HG03460 (cell line): ENCODE results near the gene EIF1B.
A peak's percentile ranks its signal among the peaks of the same experiment; 100 is the strongest.
"Not testable (repeated sequence)": the region's sequence is repeated elsewhere in the genome, so short reads cannot be mapped to it uniquely, and the experiment has no call there.

Source experiments
- ATAC-seq: cut with Tn5 transposase; IDR thresholded peaks from one replicate; pipeline ENCODE4 v1.9.1; 2021; ENCODE audit not compliant: unreplicated experiment

EIF1B gene

DNA sequence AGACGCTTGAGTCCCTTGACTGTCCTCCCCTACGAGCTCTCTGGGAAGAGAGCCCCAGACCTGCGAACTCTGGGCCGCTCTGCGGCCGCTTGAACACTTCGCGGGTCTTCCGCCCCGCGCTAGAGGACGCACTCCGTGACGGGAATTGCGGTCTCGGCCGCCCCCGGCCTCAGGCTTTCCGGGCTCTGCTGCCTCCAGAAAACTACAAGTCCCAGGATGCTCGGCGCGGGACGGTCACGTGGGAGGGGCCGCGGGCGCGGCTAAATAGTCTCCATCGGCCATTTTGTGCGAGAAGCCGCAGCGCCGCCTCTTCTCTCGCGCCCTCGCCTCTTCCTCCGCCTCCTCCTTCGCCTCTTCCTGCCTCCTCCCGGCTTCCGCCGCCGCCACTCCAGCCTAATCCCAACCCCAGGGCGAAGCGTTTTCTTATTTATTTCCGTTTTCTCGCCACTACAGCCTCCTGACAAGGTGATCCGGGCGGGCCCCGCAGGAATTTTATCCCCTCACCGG is at the start of gene EIF1B:
TSS of gene EIF1B (plus strand) at position 290 of the 507 bp plus-strand sequence. CDS start 235 bp downstream, outside the sequence.
- peak; percentile 92 for ATAC-seq

DNA sequence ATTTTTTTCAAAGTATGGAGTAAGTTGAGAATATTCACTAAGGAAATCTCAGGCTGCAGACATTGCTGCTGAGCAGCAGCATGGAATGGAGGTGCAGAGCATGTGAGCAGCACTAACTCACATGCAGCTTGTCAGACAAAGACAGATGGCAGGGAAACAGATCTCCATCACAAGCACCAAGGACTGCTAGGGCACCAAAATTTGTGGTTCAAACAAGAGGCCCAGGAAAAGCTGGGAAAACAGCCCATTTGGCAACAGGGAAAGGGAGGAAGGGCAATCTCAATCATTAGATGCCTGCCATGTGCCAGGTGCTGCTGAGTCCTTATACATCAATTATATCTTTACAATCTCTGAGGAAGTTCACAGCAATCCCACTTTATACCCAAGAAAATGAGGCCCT is 47.2 kb upstream of the EIF1B start:
- ATAC-seq, result no peak

GRCh38 chr3:40264451-40264850 is 45.1 kb upstream of the EIF1B start:
- no peak for ATAC-seq

DNA sequence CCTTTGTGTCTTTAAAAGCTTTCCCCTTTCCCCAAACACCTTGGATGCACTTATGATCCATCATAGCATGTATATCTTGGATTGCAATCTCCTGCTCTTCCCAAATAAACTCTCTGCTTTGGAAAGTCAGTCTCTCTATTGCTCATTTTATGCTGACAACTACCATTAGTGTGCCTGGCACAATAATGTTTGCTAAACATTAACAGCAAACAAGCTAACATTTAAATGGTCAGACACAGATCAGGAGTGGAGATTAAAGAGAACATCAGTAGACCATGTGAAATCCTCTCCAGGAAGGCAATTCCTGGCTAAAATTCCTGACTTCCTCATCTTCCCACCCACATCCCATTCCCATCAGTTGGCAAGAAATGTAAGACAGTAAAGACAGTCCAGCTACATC is 44.3 kb upstream of the EIF1B start:
- ATAC-seq, result no peak

DNA sequence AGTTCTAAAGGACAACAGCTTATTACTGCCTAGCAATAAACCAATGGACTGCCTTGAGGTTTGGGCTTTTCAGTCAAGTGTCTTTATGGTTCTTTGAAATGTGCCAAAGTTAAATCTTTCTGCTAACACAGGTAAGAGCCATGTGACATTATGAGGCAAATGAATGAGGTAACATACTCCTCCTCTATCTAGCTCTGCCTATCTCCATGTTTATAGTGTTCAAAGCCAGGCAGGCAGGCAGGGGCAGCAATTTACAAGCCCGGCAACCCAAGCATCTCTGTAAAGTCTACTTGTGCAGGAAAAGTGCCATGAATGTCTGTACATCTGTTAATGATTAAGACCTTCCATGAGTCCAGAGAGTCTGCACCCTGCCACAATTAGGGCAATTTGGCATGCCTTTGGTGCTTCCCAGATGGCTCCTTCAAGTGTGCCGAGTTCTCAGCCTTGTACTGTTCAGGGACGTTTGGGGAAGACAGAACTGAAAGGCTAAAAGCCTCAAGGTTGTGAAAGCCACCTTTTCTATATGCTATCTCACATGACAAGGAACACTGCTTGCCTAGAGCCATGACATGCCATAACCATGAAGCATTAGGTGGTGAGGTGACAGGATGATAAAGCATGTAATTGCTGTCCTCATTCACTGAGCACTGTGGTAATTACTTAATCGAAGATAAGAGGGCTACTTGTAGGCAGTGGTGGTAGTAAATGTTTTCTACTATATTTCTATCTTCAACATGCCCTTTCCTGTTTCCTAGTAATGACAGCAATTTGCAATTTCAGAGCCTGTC is 41.4 kb upstream of the EIF1B start:
- ATAC-seq, result no peak

- no peak for ATAC-seq
These were observed 40.5 kb upstream of the EIF1B start for GRCh38 chr3:40268802-40269524.

DNA sequence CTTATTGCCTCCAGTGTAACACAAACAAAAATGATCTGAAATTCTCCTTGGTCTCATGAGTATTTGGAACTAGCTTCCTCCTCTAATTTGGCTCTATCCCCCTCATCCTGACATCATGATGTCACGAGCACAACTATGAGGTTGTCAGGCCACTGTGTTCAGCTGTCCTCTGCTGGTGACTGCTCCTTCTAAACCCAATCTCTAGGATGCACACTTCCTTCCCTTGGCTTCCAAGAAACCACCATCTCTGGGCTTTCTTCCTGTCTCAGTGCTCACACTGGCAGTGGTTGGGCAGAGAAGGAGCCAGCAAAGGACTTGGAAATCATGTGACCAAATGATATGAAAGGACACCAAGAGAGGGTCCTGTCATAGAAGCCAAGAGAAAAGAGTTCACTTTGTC is 30.7 kb upstream of the EIF1B start:
- no peak for ATAC-seq

DNA sequence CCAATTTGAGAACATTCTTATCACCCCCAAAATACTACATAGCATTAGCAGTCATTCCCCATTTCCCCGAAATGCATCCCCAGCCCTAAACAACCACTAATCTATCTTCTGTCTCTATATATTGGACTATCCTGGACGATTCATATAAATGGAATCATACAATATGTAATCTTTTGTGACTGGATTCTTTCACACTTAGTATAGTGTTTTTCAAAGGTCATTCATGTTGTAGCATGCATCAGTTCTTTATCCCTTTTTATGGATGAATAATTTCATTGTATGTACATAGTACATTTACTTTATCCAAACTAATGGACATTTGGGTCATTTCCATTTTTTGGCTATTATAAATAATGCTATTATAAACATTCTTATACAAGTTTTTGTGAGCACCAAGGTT is 27.5 kb upstream of the EIF1B start:
- ATAC-seq, result no peak

- ATAC-seq, result not testable (repeated sequence)
These were observed 26.4 kb upstream of the EIF1B start for GRCh38 chr3:40283057-40283456.

- no peak for ATAC-seq
These were observed 22.3 kb upstream of the EIF1B start for GRCh38 chr3:40287248-40287647.

- no peak for ATAC-seq
These were observed 19.1 kb upstream of the EIF1B start for GRCh38 chr3:40290396-40290795.

- ATAC-seq, result no peak
These were observed 18.0 kb upstream of the EIF1B start for GRCh38 chr3:40291471-40291870.

DNA sequence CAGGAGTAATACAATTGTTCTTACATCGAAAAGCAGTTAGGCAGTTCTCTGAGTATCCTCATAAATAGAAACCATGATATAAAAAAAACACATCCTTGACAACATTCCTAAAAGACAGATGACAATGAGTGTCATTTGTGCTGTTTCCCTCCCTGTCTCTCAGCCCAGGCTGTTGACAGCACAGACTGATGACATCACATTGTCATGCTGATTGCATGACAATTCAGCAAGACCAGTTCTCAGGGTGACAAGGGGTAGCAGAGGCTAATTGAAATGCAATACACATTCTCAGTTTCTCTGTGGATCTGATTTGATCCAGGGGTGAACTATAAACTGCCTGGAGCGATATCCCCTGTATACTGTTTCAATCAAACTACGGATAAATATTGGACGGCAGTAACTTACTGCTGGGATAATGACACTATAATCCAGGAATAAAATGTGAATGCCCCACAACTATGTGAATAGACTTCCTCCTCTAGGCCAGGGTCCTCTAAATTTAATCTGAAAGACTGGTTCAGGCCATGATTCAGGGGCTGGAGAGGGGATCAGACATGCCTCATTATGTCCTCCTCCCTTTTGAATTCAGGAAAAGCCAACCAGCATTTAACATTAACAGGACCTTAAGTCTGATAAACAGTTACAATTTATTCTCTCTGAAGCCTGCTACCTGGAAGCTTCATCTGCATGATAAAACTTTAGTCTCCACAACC is 16.7 kb upstream of the EIF1B start:
- no peak for ATAC-seq

- no peak for ATAC-seq
These were observed 15.1 kb upstream of the EIF1B start for GRCh38 chr3:40294434-40294833.

GRCh38 chr3:40298075-40298474 is 11.4 kb upstream of the EIF1B start:
- no peak for ATAC-seq

- no peak for ATAC-seq
These were observed 10.3 kb upstream of the EIF1B start for GRCh38 chr3:40299130-40299720.

GRCh38 chr3:40299721-40300335 is 9.7 kb upstream of the EIF1B start:
- ATAC-seq, result no peak

GRCh38 chr3:40302784-40303183 is 6.7 kb upstream of the EIF1B start:
- no peak for ATAC-seq

DNA sequence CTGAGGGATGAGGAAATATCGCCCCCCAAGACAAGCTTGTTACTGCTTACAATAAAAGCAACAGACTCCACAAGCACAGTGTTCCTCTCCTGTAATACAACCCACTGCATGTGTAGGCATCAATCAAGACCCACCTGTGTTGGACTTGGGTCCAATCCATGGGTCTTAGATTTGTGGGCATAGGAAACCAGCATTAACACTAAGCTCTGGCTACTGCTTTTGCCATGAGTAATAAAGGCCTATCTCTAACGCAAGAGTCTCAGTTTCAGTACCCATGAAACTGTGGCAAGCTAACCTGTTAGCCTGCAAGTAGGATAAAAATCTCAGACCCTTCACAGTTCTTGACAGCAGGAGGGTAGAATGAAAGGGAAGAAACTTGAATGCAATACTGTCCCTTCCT is 5.2 kb upstream of the EIF1B start:
- no peak for ATAC-seq

GRCh38 chr3:40306336-40306735 is 3.2 kb upstream of the EIF1B start:
- no peak for ATAC-seq

GRCh38 chr3:40307176-40307575 is 2.3 kb upstream of the EIF1B start:
- no peak for ATAC-seq
